T-helper 22 cell (primary cell): ENCODE results near the gene VCL.
"Not testable (repeated sequence)": the region's sequence is repeated elsewhere in the genome, so short reads cannot be mapped to it uniquely, and the experiment has no call there.

ENCODE experiments used
- DNase-seq: peaks from one replicate; pipeline ENCODE4 v3.0.0-alpha.2; 2020; ENCODE audit warnings: low read depth

The VCL gene

GRCh38 chr10:74109452-74109851 is 111.5 kb downstream of the VCL start:
- no peak for DNase-seq

GRCh38 chr10:74110120-74110519 is 112.2 kb downstream of the VCL start:
- no peak for DNase-seq

GRCh38 chr10:74111799-74112198 is 113.9 kb downstream of the VCL start:
- no peak for DNase-seq

GRCh38 chr10:74113546-74113945 is 115.6 kb downstream of the VCL start:
- no peak for DNase-seq

GRCh38 chr10:74114041-74114448 is 116.1 kb downstream of the VCL start:
- DNase-seq = no peak

- DNase-seq = no peak
These were observed 119.8 kb downstream of the VCL start for GRCh38 chr10:74117738-74118137.

- no peak for DNase-seq
These were observed 120.9 kb downstream of the VCL start for GRCh38 chr10:74118804-74119203.

GRCh38 chr10:74120911-74121310 is 123.0 kb downstream of the VCL start:
- DNase-seq = no peak

- DNase-seq = no peak
These were observed 123.5 kb downstream of the VCL start for GRCh38 chr10:74121368-74121767.

GRCh38 chr10:74122060-74122459 is 124.1 kb downstream of the VCL start:
- DNase-seq = no peak

GRCh38 chr10:74123081-74123480 is 125.2 kb downstream of the VCL start:
- no peak for DNase-seq

- no peak for DNase-seq
These were observed 136.3 kb downstream of the VCL start for GRCh38 chr10:74133923-74134820.

GRCh38 chr10:74135452-74135851 is 137.5 kb downstream of the VCL start:
- DNase-seq = no peak

GRCh38 chr10:74137992-74138391 is 140.1 kb downstream of the VCL start:
- DNase-seq = no peak

GRCh38 chr10:74138596-74138995 is 140.7 kb downstream of the VCL start:
- not testable (repeated sequence) for DNase-seq

GRCh38 chr10:74139981-74140380 is 142.1 kb downstream of the VCL start:
- no peak for DNase-seq

GRCh38 chr10:74140553-74140952 is 142.6 kb downstream of the VCL start:
- no peak for DNase-seq

GRCh38 chr10:74145133-74145532 is 147.2 kb downstream of the VCL start:
- no peak for DNase-seq

- not testable (repeated sequence) for DNase-seq
These were observed 149.1 kb downstream of the VCL start for GRCh38 chr10:74146980-74147379.

- DNase-seq = peak; percentile 82
These were observed 152.5 kb downstream of the VCL start, which contains the start of gene AP3M1 for GRCh38 chr10:74150204-74150989. AP3M1 (minus strand) TSS chr10:74150828; CDS start chr10:74138379, 12,449 bp downstream.

GRCh38 chr10:74150990-74151878 is 153.3 kb downstream of the VCL start, which contains the start of gene ADK:
ADK (plus strand) TSS chr10:74151221; CDS start chr10:74151279, 58 bp downstream.
- peak; percentile 99 for DNase-seq
